Smooth muscle cell (in vitro differentiated cells): ENCODE results near the gene ICA1. TPM values are rescaled to one million over a fixed set of nuclear protein-coding genes. Genes with fewer than 3 reads are reported as not detected.

Experiments used
- DNase-seq: peaks from one replicate; lab custom pipeline; 2025; ENCODE audit not compliant: unreplicated experiment; lab: John Stamatoyannopoulos, UW
- H2AFZ ChIP-seq: fragments of 200-600 bp; sonication (generic); 2 replicates; pipeline ENCODE4 v1.6.0; 2016; ENCODE audit warnings: antibody characterized with exemption, low read depth, mild to moderate bottlenecking
- H3F3A ChIP-seq: fragments of 200-600 bp; sonication (generic); 2 replicates; pipeline ENCODE4 v1.6.0; 2017; ENCODE audit warnings: antibody characterized with exemption, low read depth
- H3K27ac ChIP-seq: fragments of 200-600 bp; sonication (generic); 2 replicates; pipeline ENCODE4 v1.5.1; 2016; ENCODE audit warnings: low read depth, mild to moderate bottlenecking
- H3K27me3 ChIP-seq: fragments of 200-600 bp; sonication (generic); 2 replicates; pipeline ENCODE4 v1.6.1; 2016; ENCODE audit warnings: low read depth, mild to moderate bottlenecking
- H3K36me3 ChIP-seq: fragments of 200-600 bp; sonication (generic); 2 replicates; pipeline ENCODE4 v1.5.1; 2016; ENCODE audit warnings: low read depth
- H3K4me1 ChIP-seq: fragments of 200-600 bp; sonication (generic); 2 replicates; pipeline ENCODE4 v1.5.1; 2016; ENCODE audit warnings: low read depth
- H3K4me2 ChIP-seq: fragments of 200-600 bp; sonication (generic); 2 replicates; pipeline ENCODE4 v1.6.0; 2016; ENCODE audit warnings: mild to moderate bottlenecking
- H3K4me3 ChIP-seq: fragments of 200-600 bp; sonication (generic); 2 replicates; pipeline ENCODE4 v1.5.1; 2016; ENCODE audit warnings: mild to moderate bottlenecking
- H3K79me2 ChIP-seq: fragments of 200-600 bp; sonication (generic); 2 replicates; pipeline ENCODE4 v1.6.0; 2016; ENCODE audit warnings: low read depth, mild to moderate bottlenecking
- H3K9ac ChIP-seq: fragments of 200-600 bp; sonication (generic); 2 replicates; pipeline ENCODE4 v1.6.0; 2016; ENCODE audit warnings: low read depth
- H3K9me3 ChIP-seq: fragments of 200-600 bp; sonication (generic); replicated peaks from 2 replicates; pipeline ENCODE4 v1.5.1; 2016; ENCODE audit warnings: low read depth
- H4K20me1 ChIP-seq: fragments of 200-600 bp; sonication (generic); 2 replicates; pipeline ENCODE4 v1.6.0; 2016; ENCODE audit warnings: low read depth
- WGBS: methylation state at CpG from one replicate; pipeline ENCODE4 v1.1.7; 2016; ENCODE audit warnings: low lambda C conversion rate; 5-methylcytosine and 5-hydroxymethylcytosine counted together
- polyA plus RNA-seq: library from polyadenylated mRNA; unstranded; fragments of >200 nt; fragmentation: Nextera tagmentation; extraction: Ambion mirVana; gene quantifications from 2 replicates; pipeline ENCODE4 v1.2.1, GENCODE V29; 2016
- total RNA-seq: library from RNA; depleted of rRNA; stranded (reverse); fragments of >200 nt; gene quantifications from 2 replicates; pipeline ENCODE4 v1.2.3, GENCODE V29; 2014
- TF ChIP-seq, protein P1 (sequence below): fragments of 200-600 bp; sonication (generic); IDR thresholded peaks from 2 replicates; pipeline ENCODE4 v1.5.1; 2017; ENCODE audit warnings: borderline replicate concordance, mild to moderate bottlenecking, antibody characterized with exemption; ENCODE audit not compliant: insufficient read depth, poor library complexity, severe bottlenecking

The ICA1 gene
- total and polyA plus RNA-seq, 2 experiments from 2014 or later: 4.3 to 5.0 TPM

DNA sequence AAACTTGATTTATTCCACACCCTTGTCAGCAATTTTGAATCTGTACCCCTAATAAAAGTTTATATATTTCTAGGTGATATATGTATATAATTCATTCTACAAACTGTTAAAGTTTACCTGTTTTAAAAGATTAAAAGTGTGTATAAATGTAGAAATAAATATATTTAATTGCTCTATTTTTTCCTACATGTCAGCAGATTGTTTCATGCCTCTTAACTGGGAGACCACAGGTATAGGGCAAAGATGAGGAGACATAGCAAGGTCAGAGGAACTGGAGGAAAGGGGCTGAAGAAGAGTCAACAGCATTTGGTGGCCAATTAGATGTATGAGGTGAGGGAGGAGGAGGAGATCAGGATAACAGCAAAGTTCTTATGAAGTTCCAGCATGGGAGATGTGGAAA is 183.5 kb downstream of the ICA1 start:
- Histone ChIP-seq H4K20me1 (no peaks in the 10 kb centered on the region), H3K36me3 (no peaks in the 10 kb centered on the region), H3K27me3 (no peaks in the 10 kb centered on the region), H3K79me2 (no peaks in the 10 kb centered on the region), H3K27ac (no peak overlapping the region), H3K4me1 (no peaks in the 10 kb centered on the region), H3K9ac (no peak overlapping the region), H2AFZ (no peak overlapping the region), H3K9me3 (no peaks in the 10 kb centered on the region), H3K4me2 (no peak overlapping the region), H3F3A (no peaks in the 10 kb centered on the region), H3K4me3 (no peak overlapping the region)
- DNase-seq: no peak
- TF ChIP-seq, protein P1, sequence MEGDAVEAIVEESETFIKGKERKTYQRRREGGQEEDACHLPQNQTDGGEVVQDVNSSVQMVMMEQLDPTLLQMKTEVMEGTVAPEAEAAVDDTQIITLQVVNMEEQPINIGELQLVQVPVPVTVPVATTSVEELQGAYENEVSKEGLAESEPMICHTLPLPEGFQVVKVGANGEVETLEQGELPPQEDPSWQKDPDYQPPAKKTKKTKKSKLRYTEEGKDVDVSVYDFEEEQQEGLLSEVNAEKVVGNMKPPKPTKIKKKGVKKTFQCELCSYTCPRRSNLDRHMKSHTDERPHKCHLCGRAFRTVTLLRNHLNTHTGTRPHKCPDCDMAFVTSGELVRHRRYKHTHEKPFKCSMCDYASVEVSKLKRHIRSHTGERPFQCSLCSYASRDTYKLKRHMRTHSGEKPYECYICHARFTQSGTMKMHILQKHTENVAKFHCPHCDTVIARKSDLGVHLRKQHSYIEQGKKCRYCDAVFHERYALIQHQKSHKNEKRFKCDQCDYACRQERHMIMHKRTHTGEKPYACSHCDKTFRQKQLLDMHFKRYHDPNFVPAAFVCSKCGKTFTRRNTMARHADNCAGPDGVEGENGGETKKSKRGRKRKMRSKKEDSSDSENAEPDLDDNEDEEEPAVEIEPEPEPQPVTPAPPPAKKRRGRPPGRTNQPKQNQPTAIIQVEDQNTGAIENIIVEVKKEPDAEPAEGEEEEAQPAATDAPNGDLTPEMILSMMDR: no peak

DNA sequence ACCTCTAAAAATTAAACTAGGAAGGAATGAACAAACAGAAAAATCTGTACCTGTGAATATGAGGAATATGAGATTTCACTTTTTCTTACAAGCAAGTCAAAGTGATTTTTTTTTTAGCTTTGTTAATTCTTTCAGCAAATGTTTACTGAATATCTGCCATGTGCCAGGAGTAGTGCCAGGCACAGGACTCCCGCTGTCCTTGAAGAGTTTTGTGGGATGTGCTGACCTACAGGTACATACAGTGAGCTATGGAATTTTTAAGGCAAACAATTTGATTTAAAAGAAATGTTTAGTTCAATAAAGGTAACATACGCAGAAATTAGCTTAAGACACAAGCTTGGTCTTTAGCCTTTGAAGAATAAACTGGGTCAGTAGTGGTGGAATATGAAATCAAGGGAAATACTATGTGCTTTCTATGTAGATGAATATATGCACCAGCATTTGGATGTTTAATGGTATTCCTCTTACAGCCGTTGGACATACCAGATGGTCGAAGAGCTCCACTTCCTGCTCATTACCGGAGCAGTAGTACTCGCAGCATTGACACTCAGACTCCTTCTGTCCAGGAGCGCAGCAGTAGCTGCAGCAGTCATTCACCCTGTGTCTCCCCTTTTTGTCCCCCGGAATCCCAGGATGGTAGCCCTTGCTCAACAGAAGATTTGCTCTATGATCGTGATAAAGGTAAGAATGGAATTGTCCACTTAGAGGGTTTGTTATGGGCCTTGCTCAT is 191.4 kb downstream of the ICA1 start:
- Histone ChIP-seq H3K4me1 (peaks cover 12% of the 10 kb centered on the region), H3K4me2 (no peak overlapping the region), H3K27me3 (no peaks in the 10 kb centered on the region), H3K27ac (no peak overlapping the region), H3K9ac (no peak overlapping the region), H3K4me3 (no peak overlapping the region), H4K20me1 (no peaks in the 10 kb centered on the region), H3K36me3 (no peaks in the 10 kb centered on the region), H3K9me3 (no peaks in the 10 kb centered on the region), H3K79me2 (peaks cover 18% of the 10 kb centered on the region), H3F3A (no peaks in the 10 kb centered on the region), H2AFZ (no peak overlapping the region)
- TF ChIP-seq, protein P1: no peak
- 95% methylated on average over 9 of the region's 9 CpGs for WGBS
- no peak for DNase-seq

DNA sequence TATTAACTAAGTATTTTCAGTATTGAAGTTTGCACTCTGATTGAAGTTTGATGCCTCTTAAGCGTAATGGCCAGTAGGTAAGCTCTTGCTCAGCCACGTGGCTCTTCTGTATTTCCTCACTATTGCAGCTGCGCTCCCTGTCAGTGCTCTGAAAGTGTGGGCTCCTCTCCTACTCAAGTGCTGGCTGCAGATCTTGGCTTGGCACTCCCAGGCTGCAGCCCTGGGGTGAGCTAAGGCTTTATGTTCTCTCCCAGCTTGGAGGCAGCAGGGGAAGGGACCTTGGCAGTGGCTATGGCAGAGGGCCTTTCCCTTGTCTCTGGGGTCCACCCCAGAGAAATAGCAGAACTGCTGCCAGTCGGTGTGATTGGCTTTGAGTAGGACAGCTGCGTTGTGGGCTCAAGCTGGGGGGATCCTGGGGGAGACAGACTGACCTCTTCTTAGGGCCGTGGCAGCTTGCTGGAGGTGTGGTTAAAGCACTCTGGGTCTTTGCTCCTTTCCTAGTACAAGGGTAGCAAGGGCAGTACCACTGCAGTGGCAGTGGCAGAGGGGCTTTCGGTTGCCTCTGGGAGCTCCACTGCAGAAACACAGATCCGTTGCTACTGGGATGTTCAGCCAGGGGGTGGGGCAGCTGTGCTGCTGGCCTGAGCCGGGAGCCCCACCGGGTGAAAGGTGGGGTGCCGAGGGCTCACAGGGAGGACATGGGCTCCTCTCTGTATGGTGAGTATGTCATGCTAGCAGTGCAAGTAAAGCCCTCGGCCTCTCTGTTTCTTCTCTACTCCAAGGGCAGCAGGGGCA is 192.9 kb downstream of the ICA1 start:
- Histone ChIP-seq H2AFZ (no peak overlapping the region), H3K4me1 (peaks cover 12% of the 10 kb centered on the region), H3K4me2 (no peak overlapping the region), H3K27me3 (no peaks in the 10 kb centered on the region), H3F3A (peaks cover 7% of the 10 kb centered on the region), H3K79me2 (peaks cover 18% of the 10 kb centered on the region), H3K36me3 (no peaks in the 10 kb centered on the region), H3K9ac (no peak overlapping the region), H4K20me1 (no peaks in the 10 kb centered on the region), H3K27ac (no peak overlapping the region), H3K9me3 (no peaks in the 10 kb centered on the region), H3K4me3 (no peak overlapping the region)
- WGBS: 90% methylated on average over 12 of the region's 12 CpGs
- no peak for DNase-seq
- TF ChIP-seq, protein P1: no peak
